HEK293T (cell line): ENCODE results near the gene HDAC10.

Source experiments
- BHLHE40 ChIP-seq: fragments of 450-650 bp; IDR thresholded peaks from 2 replicates; pipeline ENCODE4 v1.6.1; 2016; ENCODE audit warnings: mild to moderate bottlenecking, moderate library complexity, borderline replicate concordance
- CTBP1 ChIP-seq: fragments of 450-650 bp; IDR thresholded peaks from 2 replicates; pipeline ENCODE4 v1.6.1; 2016; ENCODE audit warnings: borderline replicate concordance
- ELF4 ChIP-seq: fragments of 450-650 bp; IDR thresholded peaks from 2 replicates; pipeline ENCODE4 v1.6.1; 2017; ENCODE audit warnings: antibody characterized with exemption
- FOXA1 ChIP-seq: fragments of 450-650 bp; IDR thresholded peaks from 2 replicates; pipeline ENCODE4 v1.6.1; 2016; ENCODE audit warnings: mild to moderate bottlenecking
- FOXM1 ChIP-seq: fragments of 450-650 bp; IDR thresholded peaks from 2 replicates; pipeline ENCODE4 v1.6.1; 2017; ENCODE audit warnings: mild to moderate bottlenecking, borderline replicate concordance
- HDGF ChIP-seq: fragments of 450-650 bp; IDR thresholded peaks from 2 replicates; pipeline ENCODE4 v1.6.1; 2017; ENCODE audit warnings: antibody characterized with exemption, borderline replicate concordance
- LEF1 ChIP-seq: fragments of 450-650 bp; IDR thresholded peaks from 2 replicates; pipeline ENCODE4 v1.6.1; 2017; ENCODE audit warnings: mild to moderate bottlenecking, borderline replicate concordance
- SP1 ChIP-seq: fragments of 450-650 bp; IDR thresholded peaks from 2 replicates; pipeline ENCODE4 v1.6.1; 2017
- SUZ12 ChIP-seq: fragments of 450-650 bp; IDR thresholded peaks from 2 replicates; pipeline ENCODE4 v1.6.1; 2016; ENCODE audit warnings: mild to moderate bottlenecking
- TARDBP ChIP-seq: fragments of 450-650 bp; IDR thresholded peaks from 2 replicates; pipeline ENCODE4 v1.6.1; 2016
- ZNF384 ChIP-seq: fragments of 450-650 bp; IDR thresholded peaks from 2 replicates; pipeline ENCODE4 v1.6.1; 2016
- TF ChIP-seq, protein P1 (sequence below): fragments of 450-650 bp; IDR thresholded peaks from 2 replicates; pipeline ENCODE4 v1.6.1; 2016

DNA sequence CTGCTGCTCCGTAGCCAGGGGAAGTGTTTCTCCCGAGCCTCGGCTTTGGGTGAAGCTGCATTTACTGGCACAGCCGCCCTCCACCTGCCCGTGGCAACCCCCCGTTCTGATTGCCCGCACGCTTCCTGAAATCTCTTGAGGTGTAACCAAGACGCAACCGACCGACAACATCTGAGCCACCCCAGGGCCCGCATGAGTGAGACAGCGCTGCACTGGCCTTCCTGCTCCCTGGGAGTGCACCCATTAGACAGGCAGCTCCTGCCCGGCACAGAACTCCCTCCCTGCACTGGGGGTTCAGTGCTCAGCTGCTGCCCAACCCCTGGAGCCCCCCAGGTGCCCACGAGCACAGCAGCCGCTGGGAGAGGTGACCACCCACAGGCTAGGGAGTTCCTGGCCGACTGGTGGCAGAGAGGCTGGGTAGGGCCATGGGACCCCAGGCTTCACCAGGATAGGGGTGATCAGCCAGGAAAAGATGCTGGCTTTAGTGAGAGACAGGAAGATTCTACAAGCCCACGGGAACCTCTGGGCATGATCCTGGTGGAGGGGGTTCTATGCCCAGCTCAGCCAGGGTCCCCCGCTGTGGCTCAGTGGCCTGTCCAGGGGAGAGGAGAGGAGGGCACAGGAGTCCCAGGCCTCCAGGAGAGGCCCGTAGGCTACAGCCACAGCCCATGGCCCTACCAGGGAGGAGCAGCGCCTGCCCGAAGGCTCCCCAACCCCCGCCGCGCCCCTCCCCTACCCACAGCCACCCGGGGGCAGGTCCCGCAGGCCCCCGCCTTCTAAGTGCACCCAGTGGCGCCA, 41.8 kb upstream of the HDAC10 start:
- TF ChIP-seq BHLHE40 (no peak), TARDBP (no peak), SUZ12 (no peak), CTBP1 (no peak), FOXA1 (no peak), ZNF384 (no peak), SP1 (no peak), FOXM1 (no peak), HDGF (no peak), ELF4 (no peak), LEF1 (no peak)
- TF ChIP-seq, protein P1, sequence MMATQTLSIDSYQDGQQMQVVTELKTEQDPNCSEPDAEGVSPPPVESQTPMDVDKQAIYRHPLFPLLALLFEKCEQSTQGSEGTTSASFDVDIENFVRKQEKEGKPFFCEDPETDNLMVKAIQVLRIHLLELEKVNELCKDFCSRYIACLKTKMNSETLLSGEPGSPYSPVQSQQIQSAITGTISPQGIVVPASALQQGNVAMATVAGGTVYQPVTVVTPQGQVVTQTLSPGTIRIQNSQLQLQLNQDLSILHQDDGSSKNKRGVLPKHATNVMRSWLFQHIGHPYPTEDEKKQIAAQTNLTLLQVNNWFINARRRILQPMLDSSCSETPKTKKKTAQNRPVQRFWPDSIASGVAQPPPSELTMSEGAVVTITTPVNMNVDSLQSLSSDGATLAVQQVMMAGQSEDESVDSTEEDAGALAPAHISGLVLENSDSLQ = no peak
